GM19452 (cell line): Measurements from ENCODE around the gene NXN.
"Not testable (repeated sequence)": the region's sequence is repeated elsewhere in the genome, so short reads cannot be mapped to it uniquely, and the experiment has no call there.

Experiments
- ATAC-seq: cut with Tn5 transposase; IDR thresholded peaks from one replicate; pipeline ENCODE4 v1.9.1; 2021; ENCODE audit not compliant: unreplicated experiment

NXN gene

GRCh38 chr17:867238-867637, 112.3 kb downstream of the NXN start:
- ATAC-seq = not testable (repeated sequence)

GRCh38 chr17:866568-867103, 112.9 kb downstream of the NXN start:
- ATAC-seq = no peak

DNA sequence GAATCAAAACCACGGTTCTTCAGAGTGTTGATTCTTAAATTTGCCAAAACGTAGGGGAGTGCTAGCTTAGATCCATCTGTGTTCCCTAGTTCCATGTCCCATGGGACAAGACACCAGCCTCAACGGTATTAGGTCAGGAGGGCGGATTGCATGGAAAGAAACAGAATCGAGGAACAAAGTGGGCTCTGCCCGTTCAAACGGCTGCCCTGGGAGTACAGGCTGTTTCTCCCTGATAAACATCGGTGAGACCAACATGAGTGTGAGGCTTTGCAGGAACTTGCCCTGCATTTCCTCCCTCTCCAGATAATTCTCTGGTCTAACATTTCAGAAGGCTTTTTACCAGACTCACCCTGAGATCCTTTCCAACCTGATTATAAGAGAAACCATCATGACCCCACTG, 115.3 kb downstream of the NXN start:
- ATAC-seq = no peak

GRCh38 chr17:863880-864279, 115.7 kb downstream of the NXN start:
- no peak for ATAC-seq

- ATAC-seq = no peak
Measured at GRCh38 chr17:862582-862981, 117.0 kb downstream of the NXN start.

DNA sequence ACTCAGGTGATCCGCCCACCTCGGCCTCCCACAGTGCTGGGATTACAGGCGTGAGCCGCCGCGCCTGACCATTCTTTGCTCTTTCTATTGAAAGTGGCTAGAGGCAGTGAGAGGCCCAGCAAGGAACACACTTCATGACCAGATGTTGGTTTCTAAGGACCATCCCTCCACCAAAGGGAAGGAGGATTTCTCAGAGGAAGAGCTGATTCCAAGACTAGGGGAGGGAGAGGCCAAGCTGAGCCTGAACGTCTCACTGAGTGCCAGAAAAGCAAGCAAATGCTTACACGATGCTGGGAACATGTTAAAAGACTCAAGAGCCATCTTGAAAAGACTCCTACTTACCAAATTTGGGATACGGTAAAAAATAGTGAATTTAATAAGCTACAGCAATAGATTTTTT, 118.2 kb downstream of the NXN start:
- ATAC-seq = no peak

DNA sequence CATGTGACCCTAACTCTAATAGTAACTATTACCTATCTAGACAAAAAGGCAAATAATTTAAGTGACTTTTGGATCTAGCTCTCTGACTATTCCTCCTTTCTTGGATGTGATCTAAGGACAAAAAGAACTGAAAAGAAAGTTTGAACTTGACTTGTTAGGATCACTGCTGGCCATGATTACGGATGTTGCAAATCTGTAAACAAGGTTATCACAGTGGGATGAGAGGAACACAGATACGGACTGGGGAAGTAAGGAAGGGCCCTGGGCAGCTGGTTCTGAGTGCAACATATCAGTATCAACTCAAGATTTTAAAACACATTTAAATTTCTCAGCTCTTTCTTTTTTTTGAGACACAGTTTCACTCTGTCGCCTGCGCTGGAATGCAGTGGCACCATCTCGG, 118.8 kb downstream of the NXN start:
- no peak for ATAC-seq

GRCh38 chr17:859824-860195, 119.8 kb downstream of the NXN start:
- ATAC-seq = no peak

DNA sequence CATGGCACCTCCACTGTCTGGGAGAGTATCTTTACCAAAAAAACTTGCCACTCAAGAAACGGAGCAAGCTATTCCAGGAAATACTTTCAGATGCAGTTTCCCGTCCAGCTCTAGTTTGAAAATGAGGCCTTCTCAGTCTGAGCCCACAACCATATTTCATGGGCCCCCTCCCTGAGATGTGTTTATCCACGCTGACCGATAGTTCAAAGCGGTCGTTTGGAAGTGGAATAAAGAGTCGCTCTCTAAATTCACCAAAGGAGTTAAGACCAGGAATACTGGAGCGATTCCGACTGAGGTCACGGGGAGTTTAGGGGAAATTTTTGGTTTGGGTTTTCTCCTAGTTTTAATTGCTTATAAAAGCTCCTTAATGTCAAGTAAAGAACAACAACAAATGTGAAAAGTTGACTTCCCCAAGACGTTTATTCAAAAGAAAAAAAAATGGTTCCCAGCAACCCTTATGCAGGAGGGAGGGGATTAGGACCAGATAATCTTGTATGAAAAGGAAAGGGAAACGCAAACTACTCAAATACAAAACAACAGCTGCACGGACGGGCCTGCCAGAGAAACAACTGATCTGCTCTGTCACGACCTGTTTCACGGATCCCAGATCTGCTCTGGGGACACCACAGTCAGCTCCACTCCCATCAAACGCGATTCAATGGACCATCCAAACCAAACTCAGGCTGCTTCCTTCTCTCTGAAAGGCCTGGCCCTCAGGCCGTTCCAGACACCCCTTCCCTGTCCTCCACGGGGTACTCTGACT, 120.3 kb downstream of the NXN start:
- ATAC-seq = no peak

DNA sequence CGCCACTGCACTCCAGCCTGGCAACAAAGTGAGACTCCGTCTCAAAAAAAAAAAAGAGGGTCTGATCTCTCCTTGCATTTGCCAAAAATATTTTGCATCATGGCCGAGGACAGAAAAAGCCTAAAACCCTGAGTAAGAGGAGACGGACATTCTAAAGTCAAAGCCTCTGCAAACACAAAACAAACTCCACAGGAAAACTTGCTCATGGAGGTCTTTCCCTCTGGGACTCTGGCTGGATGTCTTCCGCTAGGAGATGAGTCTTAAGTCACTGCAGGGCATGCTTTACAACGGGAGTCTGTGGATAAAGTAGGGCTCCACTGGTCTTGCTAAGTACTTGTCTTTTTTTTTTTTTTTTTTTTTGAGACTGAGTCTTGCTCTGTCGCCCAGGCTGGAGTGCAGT, 123.4 kb downstream of the NXN start:
- no peak for ATAC-seq

- ATAC-seq = no peak
Measured at GRCh38 chr17:855569-855968, 124.0 kb downstream of the NXN start.

DNA sequence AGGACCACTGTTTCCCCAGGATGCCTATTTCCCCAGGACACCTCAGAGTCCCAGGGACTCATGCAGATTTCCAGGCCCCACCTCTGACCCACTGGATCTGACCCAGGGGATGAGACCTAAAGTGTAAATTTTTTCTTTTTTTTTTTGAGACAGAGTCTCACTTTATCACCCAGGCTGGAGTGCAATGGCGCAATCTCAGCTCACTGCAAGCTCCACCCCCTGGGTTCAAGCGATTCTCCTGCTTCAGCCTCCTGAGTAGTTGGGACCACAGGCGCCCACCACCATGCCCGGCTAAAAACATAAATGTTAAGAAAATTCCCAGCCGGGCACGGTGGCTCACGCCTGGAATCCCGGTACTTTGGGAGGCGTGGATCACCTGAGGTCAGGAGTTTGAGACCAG, 126.7 kb downstream of the NXN start:
- ATAC-seq = not testable (repeated sequence)

- no peak for ATAC-seq
Measured at GRCh38 chr17:852349-852748, 127.2 kb downstream of the NXN start.

DNA sequence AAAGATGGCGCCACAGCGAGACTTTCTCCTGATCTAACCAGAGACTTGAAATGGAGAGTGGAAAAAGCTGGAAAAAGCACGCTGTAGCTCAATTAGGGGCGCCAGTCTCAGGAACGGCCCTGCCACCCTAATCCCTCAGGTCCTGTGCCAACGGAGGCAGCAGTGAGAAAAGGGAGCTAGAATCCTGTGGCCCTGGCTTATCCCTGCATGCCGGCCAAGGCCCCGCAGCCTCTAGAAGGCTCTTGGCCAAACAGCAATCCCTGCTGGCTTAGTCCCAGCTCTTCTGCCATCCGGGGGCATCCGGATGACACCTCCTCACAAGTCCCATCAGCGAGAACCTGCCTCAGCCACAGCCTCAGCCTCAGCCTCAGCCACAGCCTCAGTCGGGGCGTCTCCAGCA, 127.7 kb downstream of the NXN start:
- ATAC-seq = no peak

DNA sequence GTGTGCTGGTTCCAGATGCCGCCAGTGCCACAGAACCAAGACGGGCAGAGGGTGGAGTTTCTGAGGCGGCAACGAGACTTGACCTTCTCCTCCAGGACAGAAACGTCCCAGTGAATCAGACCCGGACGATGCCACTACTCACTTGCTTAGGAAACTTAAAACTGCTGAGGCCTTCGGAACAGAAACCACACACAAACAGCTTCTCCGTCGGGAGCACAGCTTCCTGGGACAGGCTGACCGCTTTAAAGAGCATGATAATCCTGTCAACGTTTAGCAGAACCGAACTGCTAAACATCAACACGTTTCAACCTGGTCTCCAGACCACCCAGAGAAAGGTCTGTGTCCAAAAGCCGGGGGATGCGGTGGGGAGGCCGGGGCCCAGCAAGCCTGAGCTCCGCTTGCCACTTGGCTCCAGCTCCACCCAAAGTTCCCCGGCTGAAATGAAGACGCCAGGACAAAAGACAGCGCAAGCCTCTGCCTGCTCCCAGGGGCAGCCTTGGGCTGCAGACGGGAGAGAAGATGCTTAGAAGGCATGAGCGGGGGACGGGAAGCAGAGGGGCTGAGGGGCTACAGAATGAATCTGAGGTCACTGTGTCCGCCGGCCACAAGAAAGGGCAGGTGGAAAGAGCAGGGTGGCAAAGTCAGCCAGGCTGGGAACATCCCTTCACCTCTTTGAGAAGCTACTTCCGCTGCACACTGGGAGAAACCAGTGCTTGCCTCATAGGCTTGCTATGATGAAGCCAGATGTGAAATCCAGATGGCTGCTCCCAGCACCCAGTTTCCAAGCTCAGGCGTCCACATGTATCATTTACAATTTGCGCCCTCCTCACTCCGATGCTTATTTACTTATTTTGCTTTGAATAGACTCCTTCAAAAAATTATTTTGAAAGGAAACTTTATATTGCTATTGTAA, 128.5 kb downstream of the NXN start:
- ATAC-seq = no peak

GRCh38 chr17:850086-850850, 129.3 kb downstream of the NXN start:
- ATAC-seq = no peak

DNA sequence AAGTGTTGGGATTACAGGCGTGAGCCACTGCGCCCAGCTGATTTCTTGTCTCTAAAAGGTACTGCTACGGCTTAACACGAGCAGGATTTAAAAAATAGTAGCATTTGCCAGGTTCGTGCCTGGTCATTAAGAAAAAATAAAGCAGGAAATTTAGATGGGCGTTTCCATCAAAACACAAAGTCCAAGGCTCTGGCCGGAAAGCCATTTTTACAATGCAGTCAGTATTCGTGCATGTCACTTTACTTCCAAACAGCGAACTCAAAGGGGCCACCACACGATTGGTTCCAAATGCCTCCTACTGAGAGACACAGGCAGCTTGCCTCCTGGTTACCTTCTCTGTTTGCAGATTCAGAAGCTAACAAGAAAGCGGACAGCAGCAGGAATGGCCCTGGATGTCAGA, 131.2 kb downstream of the NXN start:
- ATAC-seq = no peak

DNA sequence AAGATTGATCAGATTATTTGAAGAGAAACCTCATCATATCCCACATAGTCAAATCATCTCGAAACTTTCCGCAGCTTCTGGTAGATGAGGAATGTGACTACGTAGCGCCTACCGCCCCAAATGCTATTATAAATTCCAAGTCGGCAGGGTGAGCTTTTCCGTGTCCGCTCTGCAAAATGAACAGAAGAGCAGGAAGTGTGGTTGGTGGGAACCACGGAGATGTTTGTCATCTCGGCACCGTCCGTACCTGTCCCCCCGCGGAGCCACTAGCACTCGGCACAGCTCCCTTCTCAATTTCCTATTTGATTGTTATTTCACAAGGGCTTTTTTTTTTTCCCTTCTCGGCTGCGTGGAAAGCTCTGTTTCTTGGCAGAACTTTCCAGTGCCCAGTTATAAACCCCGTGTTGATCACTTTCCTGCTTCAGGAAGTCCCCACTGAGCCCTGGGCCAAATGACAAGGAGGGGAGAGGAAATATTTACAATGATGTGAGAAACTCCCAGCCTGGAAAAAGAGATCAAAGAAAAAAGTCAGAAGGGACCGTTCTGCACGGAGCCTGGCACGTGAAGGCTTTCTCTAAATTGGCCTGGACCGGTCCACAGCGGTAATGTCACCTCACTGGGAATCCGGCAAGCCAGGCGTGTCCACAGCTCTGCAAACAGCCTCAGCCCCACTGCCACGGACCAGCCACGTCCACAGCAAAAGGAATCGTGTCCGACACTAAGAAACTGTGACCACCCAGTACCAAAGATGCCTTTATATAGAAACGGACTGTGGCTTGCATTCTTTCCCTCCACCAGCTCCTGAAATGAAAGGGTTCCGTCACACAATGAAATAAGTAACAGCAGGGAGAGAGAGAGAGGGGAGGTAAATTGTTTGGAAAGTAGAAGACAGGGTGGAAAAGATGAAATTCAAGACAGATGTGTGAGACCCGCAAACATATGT, 132.4 kb downstream of the NXN start:
- no peak for ATAC-seq

- ATAC-seq = no peak
Measured at GRCh38 chr17:841313-841712, 138.3 kb downstream of the NXN start.

- no peak for ATAC-seq
Measured at GRCh38 chr17:838486-838885, 141.1 kb downstream of the NXN start.
